ENCODE data around the gene TTPAL. TPM values are rescaled to one million over a fixed set of nuclear protein-coding genes. Genes with fewer than 3 reads are reported as not detected.
A peak's percentile ranks its signal among the peaks of the same experiment; 100 is the strongest.

The TTPAL gene
- total RNA-seq, 2 experiments from 2014 or later, result 5.6 to 18.8 TPM

DNA sequence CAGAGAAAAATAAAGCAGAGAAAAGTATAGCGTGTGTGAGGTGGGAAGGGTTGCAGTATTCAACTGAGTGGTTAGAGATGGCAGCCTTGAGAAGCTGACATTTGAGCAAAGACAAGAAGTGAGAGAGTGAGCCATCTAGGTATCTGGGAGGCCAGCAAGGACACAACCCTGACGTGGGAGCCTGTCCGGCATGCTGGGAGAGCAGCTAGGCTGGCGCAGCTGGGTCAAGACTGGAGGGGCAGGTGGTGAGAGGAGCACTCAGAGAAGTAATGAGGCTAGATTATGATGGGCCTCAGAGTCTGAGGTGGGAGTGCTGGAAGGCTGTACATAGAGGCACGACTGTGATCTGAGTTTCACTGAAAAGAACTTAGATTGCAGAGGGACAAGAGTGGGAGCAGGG, 12.9 kb downstream of the TTPAL start:
- intact Hi-C loops (cut with micrococcal nuclease; ENCODE audit: unreplicated experiment), result no loop called here
- H3K4me2 ChIP-seq (ENCODE audit: low read length), result no peak overlapping the region
- H4K20me1 ChIP-seq (ENCODE audit: insufficient read depth, low read length), result no peaks in the 10 kb centered on the region
- no peaks in the 10 kb centered on the region for H3K79me2 ChIP-seq (ENCODE audit: insufficient read depth, low read depth, low read length)
- TF ChIP-seq EZH2phosphoT487 (IDR thresholded peaks at IDR 0.05; ENCODE audit: borderline replicate concordance, low read depth, low read length), result no peak
- TF ChIP-seq, protein P1, sequence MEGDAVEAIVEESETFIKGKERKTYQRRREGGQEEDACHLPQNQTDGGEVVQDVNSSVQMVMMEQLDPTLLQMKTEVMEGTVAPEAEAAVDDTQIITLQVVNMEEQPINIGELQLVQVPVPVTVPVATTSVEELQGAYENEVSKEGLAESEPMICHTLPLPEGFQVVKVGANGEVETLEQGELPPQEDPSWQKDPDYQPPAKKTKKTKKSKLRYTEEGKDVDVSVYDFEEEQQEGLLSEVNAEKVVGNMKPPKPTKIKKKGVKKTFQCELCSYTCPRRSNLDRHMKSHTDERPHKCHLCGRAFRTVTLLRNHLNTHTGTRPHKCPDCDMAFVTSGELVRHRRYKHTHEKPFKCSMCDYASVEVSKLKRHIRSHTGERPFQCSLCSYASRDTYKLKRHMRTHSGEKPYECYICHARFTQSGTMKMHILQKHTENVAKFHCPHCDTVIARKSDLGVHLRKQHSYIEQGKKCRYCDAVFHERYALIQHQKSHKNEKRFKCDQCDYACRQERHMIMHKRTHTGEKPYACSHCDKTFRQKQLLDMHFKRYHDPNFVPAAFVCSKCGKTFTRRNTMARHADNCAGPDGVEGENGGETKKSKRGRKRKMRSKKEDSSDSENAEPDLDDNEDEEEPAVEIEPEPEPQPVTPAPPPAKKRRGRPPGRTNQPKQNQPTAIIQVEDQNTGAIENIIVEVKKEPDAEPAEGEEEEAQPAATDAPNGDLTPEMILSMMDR (conservative IDR thresholded peaks at IDR 0.05; ENCODE audit: low read length), result no peak
- no peak overlapping the region for H3K27ac ChIP-seq (ENCODE audit: low read depth, low read length, poor library complexity, severe bottlenecking)
- H3K9me3 ChIP-seq (ENCODE audit: low read length), result no peaks in the 10 kb centered on the region
- DNase-seq (ENCODE audit: low spot score), result no peak
- H3K4me1 ChIP-seq (ENCODE audit: insufficient read depth, low read length, poor library complexity, severe bottlenecking), result no peaks in the 10 kb centered on the region
- ChIA-PET CTCF (ENCODE audit: unreplicated experiment) (no interaction called here), POLR2A (no interaction called here)
- H3K9me2 ChIP-seq (ENCODE audit: insufficient read depth, low read length), result no peaks in the 10 kb centered on the region
- BruUV-seq (replicated peaks), result no TSS peak
- H3K4me3 ChIP-seq (ENCODE audit: low read depth, low read length, poor library complexity, severe bottlenecking), result no peak overlapping the region
- H2AFZ ChIP-seq (ENCODE audit: low read length), result no peak overlapping the region
- peaks cover 92% of the 10 kb centered on the region for H3K36me3 ChIP-seq (ENCODE audit: insufficient read depth, low read length)

- Histone ChIP-seq H4K20me1 (ENCODE audit: insufficient read depth, low read length) (no peaks in the 10 kb centered on the region), H3K9me3 (ENCODE audit: low read length) (no peaks in the 10 kb centered on the region), H3K79me2 (ENCODE audit: insufficient read depth, low read depth, low read length) (no peaks in the 10 kb centered on the region), H3K36me3 (ENCODE audit: insufficient read depth, low read length) (peaks cover 92% of the 10 kb centered on the region), H3K27ac (ENCODE audit: low read depth, low read length, poor library complexity, severe bottlenecking) (no peak overlapping the region), H2AFZ (ENCODE audit: low read length) (no peak overlapping the region), H3K4me1 (ENCODE audit: insufficient read depth, low read length, poor library complexity, severe bottlenecking) (no peaks in the 10 kb centered on the region), H3K4me3 (ENCODE audit: low read depth, low read length, poor library complexity, severe bottlenecking) (no peak overlapping the region), H3K9me2 (ENCODE audit: insufficient read depth, low read length) (no peaks in the 10 kb centered on the region), H3K4me2 (ENCODE audit: low read length) (no peak overlapping the region)
- CTCF ChIA-PET (ENCODE audit: unreplicated experiment), result interaction anchor here (0.6 kb wide), 1 partner anchor 144 kb away, joined by 5 read pairs; no protein-coding TSS in a partner anchor
- no peak for DNase-seq (ENCODE audit: low spot score)
- TF ChIP-seq, protein P1 (conservative IDR thresholded peaks at IDR 0.05; ENCODE audit: low read length), result no peak
- TF ChIP-seq EZH2phosphoT487 (IDR thresholded peaks at IDR 0.05; ENCODE audit: borderline replicate concordance, low read depth, low read length), result no peak
- intact Hi-C loops (cut with micrococcal nuclease; ENCODE audit: unreplicated experiment), result no loop called here
- no TSS peak for BruUV-seq (replicated peaks)
- POLR2A ChIA-PET, result no interaction called here
These were observed 13.5 kb downstream of the TTPAL start for GRCh38 chr20:44489223-44489622.

DNA sequence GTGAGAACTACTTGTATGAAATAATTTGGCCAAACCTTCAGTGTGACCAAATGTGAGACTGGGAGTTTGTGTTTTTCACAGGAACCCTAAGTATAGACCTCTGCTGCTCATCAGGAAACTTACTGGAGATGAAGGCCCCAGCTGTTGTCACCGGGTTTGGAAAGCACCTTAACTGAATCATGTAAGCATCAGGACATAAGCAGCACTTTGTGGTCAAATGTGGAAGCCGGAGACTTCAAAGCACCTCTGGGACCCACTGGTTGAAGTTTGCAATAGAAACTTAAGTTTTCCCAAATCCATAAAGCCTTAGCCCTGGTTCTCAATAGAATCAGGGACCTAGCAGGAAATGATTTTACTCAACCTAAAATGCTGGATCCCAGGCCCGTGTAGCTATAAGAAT, 14.3 kb downstream of the TTPAL start:
- Histone ChIP-seq H3K36me3 (ENCODE audit: insufficient read depth, low read length) (peaks cover 93% of the 10 kb centered on the region), H3K9me3 (ENCODE audit: low read length) (no peaks in the 10 kb centered on the region), H3K4me3 (ENCODE audit: low read depth, low read length, poor library complexity, severe bottlenecking) (no peak overlapping the region), H3K4me2 (ENCODE audit: low read length) (no peak overlapping the region), H3K79me2 (ENCODE audit: insufficient read depth, low read depth, low read length) (no peaks in the 10 kb centered on the region), H4K20me1 (ENCODE audit: insufficient read depth, low read length) (no peaks in the 10 kb centered on the region), H2AFZ (ENCODE audit: low read length) (no peak overlapping the region), H3K4me1 (ENCODE audit: insufficient read depth, low read length, poor library complexity, severe bottlenecking) (no peaks in the 10 kb centered on the region), H3K27ac (ENCODE audit: low read depth, low read length, poor library complexity, severe bottlenecking) (no peak overlapping the region), H3K9me2 (ENCODE audit: insufficient read depth, low read length) (no peaks in the 10 kb centered on the region)
- TSS peak; percentile 16 for BruUV-seq (replicated peaks)
- ChIA-PET POLR2A (interaction anchor here (0.7 kb wide), 1 partner anchor 11 kb away, joined by 3 read pairs; no protein-coding TSS in a partner anchor), CTCF (ENCODE audit: unreplicated experiment) (no interaction called here)
- TF ChIP-seq, protein P1 (conservative IDR thresholded peaks at IDR 0.05; ENCODE audit: low read length), result no peak
- no peak for TF ChIP-seq EZH2phosphoT487 (IDR thresholded peaks at IDR 0.05; ENCODE audit: borderline replicate concordance, low read depth, low read length)
- no peak for DNase-seq (ENCODE audit: low spot score)
- intact Hi-C loops (cut with micrococcal nuclease; ENCODE audit: unreplicated experiment), result no loop called here
